RWPE1 (cell line): Measurements from ENCODE around the gene SLC8A2.
A peak's percentile ranks its signal among the peaks of the same experiment; 100 is the strongest.

Experiments
- CTCF ChIA-PET: fragments of 350-600 bp; sonication (Branson Sonifier 250); formaldehyde crosslinking; extraction: SDS; loops from one replicate; lab custom pipeline; 2021; lab: Yijun Ruan, JAX
- POLR2A ChIA-PET: fragments of 400-600 bp; formaldehyde crosslinking; extraction: SDS; loops from one replicate; lab custom pipeline; 2020; ENCODE audit warnings: antibody characterized with exemption; ENCODE audit not compliant: low non-redundant PET; lab: Yijun Ruan, JAX
- DNase-seq: peaks from one replicate; pipeline ENCODE4 v3.0.0; 2012; ENCODE audit warnings: low spot score
- H3K27ac ChIP-seq: fragments of 450-650 bp; 2 replicates; pipeline ENCODE4 v1.5.1; 2017
- TF ChIP-seq, protein P1 (sequence below): fragments of 450-650 bp; conservative IDR thresholded peaks from 2 replicates; pipeline ENCODE4 v1.5.1; 2017; ENCODE audit warnings: low read depth, mild to moderate bottlenecking

SLC8A2 gene

DNA sequence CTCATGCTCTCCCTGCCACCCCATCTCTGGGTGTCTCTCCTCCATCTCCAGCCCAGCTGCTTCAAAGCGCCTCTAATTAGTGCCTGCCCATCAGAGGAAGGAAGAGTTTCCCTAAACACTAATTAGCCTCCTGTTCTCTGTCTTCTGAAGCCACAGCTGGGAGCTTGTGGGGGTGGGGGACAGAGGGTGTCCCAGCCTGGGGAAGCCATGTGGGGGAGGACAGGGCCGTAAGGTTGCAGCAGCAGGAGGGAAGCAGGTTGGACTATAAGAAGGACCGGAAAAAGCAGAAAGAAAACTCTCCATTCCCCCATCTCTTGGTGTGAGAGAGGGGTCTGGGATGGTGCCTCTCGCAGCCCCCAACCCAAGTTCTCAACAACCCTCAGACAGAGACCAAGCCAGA lies 26.2 kb downstream of the SLC8A2 start:
- DNase-seq: no peak
- TF ChIP-seq, protein P1, sequence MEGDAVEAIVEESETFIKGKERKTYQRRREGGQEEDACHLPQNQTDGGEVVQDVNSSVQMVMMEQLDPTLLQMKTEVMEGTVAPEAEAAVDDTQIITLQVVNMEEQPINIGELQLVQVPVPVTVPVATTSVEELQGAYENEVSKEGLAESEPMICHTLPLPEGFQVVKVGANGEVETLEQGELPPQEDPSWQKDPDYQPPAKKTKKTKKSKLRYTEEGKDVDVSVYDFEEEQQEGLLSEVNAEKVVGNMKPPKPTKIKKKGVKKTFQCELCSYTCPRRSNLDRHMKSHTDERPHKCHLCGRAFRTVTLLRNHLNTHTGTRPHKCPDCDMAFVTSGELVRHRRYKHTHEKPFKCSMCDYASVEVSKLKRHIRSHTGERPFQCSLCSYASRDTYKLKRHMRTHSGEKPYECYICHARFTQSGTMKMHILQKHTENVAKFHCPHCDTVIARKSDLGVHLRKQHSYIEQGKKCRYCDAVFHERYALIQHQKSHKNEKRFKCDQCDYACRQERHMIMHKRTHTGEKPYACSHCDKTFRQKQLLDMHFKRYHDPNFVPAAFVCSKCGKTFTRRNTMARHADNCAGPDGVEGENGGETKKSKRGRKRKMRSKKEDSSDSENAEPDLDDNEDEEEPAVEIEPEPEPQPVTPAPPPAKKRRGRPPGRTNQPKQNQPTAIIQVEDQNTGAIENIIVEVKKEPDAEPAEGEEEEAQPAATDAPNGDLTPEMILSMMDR: no peak
- ChIA-PET CTCF (interaction anchor here (0.7 to 4.8 kb wide), 3 partner anchors 9 to 259 kb away, joined by 4 to 21 read pairs (median 4); no protein-coding TSS in a partner anchor), POLR2A (no interaction called here)
- no peak overlapping the region for H3K27ac ChIP-seq

DNA sequence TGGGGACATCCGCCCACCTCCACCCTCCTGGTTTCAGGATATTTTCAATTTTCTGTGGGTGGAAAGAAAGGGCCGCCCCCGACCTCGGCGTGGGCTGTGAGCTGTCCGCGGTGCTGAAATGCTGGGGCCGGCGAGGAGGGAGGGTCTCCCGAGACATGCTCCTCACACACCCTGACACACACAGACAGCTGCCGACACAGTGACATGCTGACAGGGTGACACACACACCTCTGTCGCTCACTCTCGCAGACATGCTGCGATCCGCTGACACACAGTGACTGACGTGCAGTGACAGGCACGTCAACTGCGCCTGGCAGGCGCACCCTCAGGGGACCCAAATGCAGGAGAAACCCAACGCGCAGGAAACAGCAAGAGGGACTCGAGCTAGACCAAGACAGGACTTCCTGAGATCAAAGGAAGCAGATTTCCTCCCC lies 27.3 kb downstream of the SLC8A2 start:
- DNase-seq: no peak
- TF ChIP-seq, protein P1: no peak
- CTCF ChIA-PET: interaction anchor here (0.5 to 4.8 kb wide), 3 partner anchors 8 to 425 kb away, joined by 3 to 21 read pairs (median 3); no protein-coding TSS in a partner anchor
- no peak overlapping the region for H3K27ac ChIP-seq
- POLR2A ChIA-PET: no interaction called here

DNA sequence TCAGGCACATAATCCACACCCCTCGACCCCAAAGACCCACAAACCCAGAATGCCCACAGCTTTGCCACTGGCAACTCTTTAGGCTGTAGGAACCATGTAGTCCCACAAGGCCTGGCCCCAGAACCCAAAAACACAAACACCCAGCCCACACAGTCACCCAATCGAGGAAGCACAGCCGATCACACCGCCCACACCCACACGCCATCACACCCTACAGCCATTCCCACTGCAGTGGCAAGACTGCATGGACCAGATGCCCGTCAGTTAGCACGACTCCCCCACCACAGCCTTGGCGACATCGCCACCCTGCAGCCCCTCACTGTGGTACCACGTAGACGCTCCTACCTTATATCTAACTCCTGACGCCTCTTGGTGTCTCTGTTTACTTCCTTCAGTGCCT lies 28.4 kb downstream of the SLC8A2 start:
- TF ChIP-seq, protein P1: no peak
- DNase-seq: no peak
- ChIA-PET CTCF (interaction anchor here (0.6 to 0.7 kb wide), 2 partner anchors 51 to 255 kb away, joined by 3 to 4 read pairs; no protein-coding TSS in a partner anchor), POLR2A (no interaction called here)
- H3K27ac ChIP-seq: no peak overlapping the region

DNA sequence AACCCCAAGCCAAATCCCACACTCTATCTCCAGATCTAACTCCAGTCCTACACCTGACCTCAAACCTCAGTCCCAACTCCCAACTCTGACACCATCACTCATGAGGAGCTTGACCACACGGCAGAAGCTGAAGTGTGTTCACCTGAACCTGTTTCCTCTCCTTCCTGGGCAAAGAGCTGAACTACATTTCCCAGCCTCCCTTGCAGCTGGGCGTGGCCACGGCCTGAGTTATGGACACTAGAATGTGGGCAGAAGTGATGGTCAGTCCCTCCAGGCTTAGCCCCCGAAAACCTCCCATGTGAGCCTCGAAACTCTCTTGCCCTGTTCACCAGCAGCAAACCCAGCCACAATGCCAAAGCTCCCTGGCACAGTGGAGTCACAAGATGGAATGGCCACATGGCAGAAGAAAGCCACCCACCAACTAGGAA lies 32.9 kb downstream of the SLC8A2 start:
- H3K27ac ChIP-seq: no peak overlapping the region
- CTCF ChIA-PET: interaction anchor here (0.6 to 1.6 kb wide), 6 partner anchors 21 to 319 kb away, joined by 3 to 5 read pairs (median 4); partner anchors contain the start of gene NAPA
- no peak for DNase-seq
- TF ChIP-seq, protein P1: no peak
- POLR2A ChIA-PET: interaction anchor here (0.6 kb wide), 1 partner anchor 321 kb away, joined by 5 read pairs; no protein-coding TSS in a partner anchor

DNA sequence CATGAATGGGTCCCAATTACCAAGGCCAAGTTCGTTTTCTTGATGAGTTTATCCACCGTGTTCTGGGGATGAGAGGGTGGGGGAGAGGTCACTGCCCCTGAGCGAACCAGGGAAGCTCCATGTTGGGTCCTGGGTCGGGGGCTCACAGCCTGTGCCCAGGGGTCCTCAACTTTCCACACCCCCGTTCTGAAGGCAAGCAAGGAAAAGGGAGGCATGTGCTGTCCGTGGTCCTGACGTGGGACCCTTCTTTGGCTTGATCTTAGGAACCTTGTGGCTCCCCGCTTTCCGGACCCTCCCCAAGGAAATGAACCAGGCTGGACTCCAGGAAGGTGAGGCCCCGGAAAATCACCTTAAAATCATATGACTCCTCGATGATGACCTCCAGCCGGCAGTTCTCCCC lies 34.2 kb downstream of the SLC8A2 start:
- no peak overlapping the region for H3K27ac ChIP-seq
- ChIA-PET POLR2A (no interaction called here), CTCF (interaction anchor here (0.7 to 2.2 kb wide), 3 partner anchors 19 to 269 kb away, joined by 3 to 43 read pairs (median 4); partner anchors contain the start of gene NAPA)
- TF ChIP-seq, protein P1: no peak
- DNase-seq: no peak

DNA sequence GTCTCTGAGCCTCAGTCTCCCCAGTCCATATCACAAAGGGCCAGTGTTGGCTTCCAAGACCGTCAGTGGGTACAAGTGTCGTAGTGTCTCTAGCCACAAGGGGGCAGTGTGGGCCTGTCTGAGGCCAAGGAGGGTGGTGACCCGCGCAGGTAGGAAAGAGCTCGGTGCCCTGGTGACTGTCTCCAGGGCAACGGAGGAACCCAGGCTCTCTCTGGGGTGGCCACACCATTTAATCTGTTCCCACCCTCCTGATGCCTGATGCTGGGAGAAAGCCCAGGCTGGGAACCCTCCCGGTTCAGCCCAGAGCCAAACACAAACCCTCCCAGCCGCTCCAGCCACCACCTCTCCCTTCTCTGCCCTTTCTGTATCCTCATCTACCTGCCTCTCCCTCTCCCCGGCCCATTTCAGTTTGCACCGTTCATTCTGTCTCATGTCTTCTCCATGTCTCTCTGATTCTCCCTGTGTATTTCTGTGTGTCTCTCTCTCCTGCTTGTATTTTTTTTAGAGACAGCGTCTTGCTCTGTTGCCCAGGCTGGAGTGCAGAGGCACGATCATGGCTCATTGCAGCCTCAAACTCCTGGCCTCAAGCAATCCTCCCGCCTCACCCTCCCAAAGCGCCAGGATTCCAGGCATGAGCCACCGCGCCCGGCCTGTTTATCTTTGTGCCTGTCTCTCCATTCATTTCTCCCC lies 34.8 kb downstream of the SLC8A2 start:
- ChIA-PET CTCF (interaction anchor here (0.5 to 2.2 kb wide), 19 partner anchors 9 to 301 kb away, joined by 3 to 43 read pairs (median 4); partner anchors contain the start of gene NAPA), POLR2A (interaction anchor here (0.6 kb wide), 1 partner anchor 10 kb away, joined by 3 read pairs; no protein-coding TSS in a partner anchor)
- TF ChIP-seq, protein P1: peak; percentile 87
- peak; percentile 68 for DNase-seq
- no peak overlapping the region for H3K27ac ChIP-seq
